Activated naive CD4-positive, alpha-beta T cell treated with anti-CD3 and anti-CD28 coated beads, Interleukin-2, amount 50 U/mL, for 24 hours (primary cell): ENCODE data around the gene DPP10.

ENCODE experiments used
- H3K27ac Mint-ChIP-seq: one replicate; pipeline ENCODE4 v1.8.0; 2021; ENCODE audit warnings: mild to moderate bottlenecking, mixed read lengths
- H3K27me3 Mint-ChIP-seq: one replicate; pipeline ENCODE4 v1.8.0; 2021; ENCODE audit warnings: mixed read lengths
- H3K36me3 Mint-ChIP-seq: one replicate; pipeline ENCODE4 v1.8.0; 2021; ENCODE audit warnings: mixed read lengths
- H3K4me1 Mint-ChIP-seq: one replicate; pipeline ENCODE4 v1.8.0; 2021; ENCODE audit warnings: mixed read lengths
- H3K4me3 Mint-ChIP-seq: one replicate; pipeline ENCODE4 v1.8.0; 2021; ENCODE audit warnings: mild to moderate bottlenecking, mixed read lengths
- H3K9me3 Mint-ChIP-seq: one replicate; pipeline ENCODE4 v1.8.0; 2021; ENCODE audit warnings: mixed read lengths

The DPP10 gene

DNA sequence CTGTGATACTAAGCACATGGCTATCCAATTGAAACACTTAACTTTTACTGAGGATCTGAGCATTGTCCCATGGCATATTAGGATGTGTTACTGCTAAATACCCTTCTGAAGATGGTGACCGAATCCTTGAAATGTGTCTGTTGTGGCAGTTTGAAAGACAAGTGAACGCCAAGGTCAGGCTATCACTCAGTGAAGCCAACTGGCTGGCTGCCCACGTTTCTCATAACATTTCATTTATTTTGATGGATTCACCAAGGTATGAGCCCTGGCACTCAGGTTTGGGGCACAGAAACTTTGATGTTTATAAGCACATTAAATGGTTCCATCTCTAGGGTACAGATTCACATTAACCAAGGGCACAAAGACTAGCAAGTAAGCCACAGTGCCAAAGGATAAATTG, 850.3 kb downstream of the DPP10 start:
- H3K27ac Mint-ChIP-seq, result no peak overlapping the region
- H3K27me3 Mint-ChIP-seq, result no peaks in the 10 kb centered on the region
- no peak overlapping the region for H3K4me3 Mint-ChIP-seq
- no peaks in the 10 kb centered on the region for H3K4me1 Mint-ChIP-seq
- H3K36me3 Mint-ChIP-seq, result no peaks in the 10 kb centered on the region
- H3K9me3 Mint-ChIP-seq, result no peaks in the 10 kb centered on the region

DNA sequence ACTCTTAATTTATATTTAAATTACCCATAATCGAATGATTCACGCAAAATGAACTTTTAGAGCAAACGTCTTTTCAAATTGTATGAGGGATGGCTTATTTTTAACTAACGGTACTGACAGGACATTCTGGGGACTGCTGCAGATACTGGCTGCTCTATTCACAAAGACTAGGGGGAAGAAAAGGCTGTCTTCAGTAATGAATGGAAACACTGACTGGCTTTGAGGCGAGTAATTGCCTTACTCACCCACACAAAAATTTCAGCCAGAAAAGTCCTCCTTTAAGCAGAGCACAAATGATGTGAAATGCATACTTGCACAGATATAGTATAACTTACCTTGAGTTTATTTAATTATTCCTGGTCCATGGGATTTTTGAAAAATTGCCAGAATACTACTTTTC, 852.6 kb downstream of the DPP10 start:
- no peak overlapping the region for H3K27ac Mint-ChIP-seq
- H3K4me1 Mint-ChIP-seq, result no peaks in the 10 kb centered on the region
- no peak overlapping the region for H3K4me3 Mint-ChIP-seq
- H3K27me3 Mint-ChIP-seq, result no peaks in the 10 kb centered on the region
- H3K36me3 Mint-ChIP-seq, result no peaks in the 10 kb centered on the region
- H3K9me3 Mint-ChIP-seq, result no peaks in the 10 kb centered on the region

DNA sequence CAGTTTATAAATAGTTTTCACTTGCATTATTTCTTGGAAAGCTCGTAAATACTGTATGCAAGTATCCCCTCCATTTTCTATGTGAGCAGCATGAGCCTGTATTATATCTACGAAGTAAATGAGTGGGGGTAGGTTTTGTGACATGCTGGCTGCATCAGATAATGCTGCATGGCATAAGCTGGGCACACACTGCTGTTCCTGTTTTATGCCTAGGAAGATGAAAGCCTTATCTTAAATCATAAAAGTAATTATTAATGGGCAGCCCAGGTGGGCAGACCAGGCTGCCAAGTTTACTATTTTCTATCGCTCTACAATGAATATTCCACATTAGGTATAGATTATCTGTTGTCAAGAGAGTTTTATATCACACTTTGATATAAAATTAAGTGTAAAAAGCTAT, 854.6 kb downstream of the DPP10 start:
- H3K4me3 Mint-ChIP-seq, result no peak overlapping the region
- H3K27ac Mint-ChIP-seq, result no peak overlapping the region
- H3K27me3 Mint-ChIP-seq, result no peaks in the 10 kb centered on the region
- H3K9me3 Mint-ChIP-seq, result no peaks in the 10 kb centered on the region
- no peaks in the 10 kb centered on the region for H3K4me1 Mint-ChIP-seq
- no peaks in the 10 kb centered on the region for H3K36me3 Mint-ChIP-seq

DNA sequence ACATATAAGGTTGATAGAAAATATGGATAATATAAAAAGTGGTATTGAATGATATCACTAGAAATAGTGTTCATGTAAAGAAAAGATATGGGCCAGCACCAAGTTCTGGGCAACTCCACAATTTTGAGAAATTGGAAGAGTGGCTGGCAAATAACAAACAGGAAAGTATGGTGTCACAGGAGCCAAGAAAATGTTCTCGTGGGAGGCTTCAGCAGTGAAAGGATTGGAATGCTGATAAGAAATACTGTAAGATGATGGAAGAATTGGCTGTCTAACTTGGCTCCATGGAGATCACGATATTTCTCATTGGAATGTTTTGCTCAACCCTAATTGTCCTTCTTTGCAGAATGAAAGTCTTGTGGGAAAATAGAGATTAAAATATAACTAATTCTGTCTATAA, 856.8 kb downstream of the DPP10 start:
- Mint-ChIP-seq H3K27me3 (no peaks in the 10 kb centered on the region), H3K27ac (no peak overlapping the region), H3K4me3 (no peak overlapping the region), H3K9me3 (no peaks in the 10 kb centered on the region), H3K36me3 (no peaks in the 10 kb centered on the region), H3K4me1 (no peaks in the 10 kb centered on the region)

DNA sequence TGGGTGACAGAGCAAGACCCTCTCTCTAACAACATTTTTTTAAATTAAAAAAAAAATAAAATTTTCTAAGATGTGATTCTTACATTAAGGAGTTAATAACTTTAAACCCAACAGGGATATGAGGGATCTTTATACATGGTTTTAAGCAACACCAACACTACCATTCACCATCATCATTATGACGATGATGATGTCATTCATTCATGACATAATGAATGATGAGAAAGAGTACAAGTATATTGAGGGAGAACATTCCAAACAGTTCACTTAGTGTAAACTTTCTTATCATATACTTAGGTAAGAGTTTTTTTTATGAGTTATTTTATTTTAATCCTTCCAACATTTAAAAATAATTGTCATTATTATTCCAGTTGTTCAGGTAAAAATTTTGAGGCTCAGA, 863.3 kb downstream of the DPP10 start:
- no peaks in the 10 kb centered on the region for H3K9me3 Mint-ChIP-seq
- no peak overlapping the region for H3K27ac Mint-ChIP-seq
- H3K4me1 Mint-ChIP-seq, result no peaks in the 10 kb centered on the region
- no peaks in the 10 kb centered on the region for H3K27me3 Mint-ChIP-seq
- H3K36me3 Mint-ChIP-seq, result no peaks in the 10 kb centered on the region
- no peak overlapping the region for H3K4me3 Mint-ChIP-seq

DNA sequence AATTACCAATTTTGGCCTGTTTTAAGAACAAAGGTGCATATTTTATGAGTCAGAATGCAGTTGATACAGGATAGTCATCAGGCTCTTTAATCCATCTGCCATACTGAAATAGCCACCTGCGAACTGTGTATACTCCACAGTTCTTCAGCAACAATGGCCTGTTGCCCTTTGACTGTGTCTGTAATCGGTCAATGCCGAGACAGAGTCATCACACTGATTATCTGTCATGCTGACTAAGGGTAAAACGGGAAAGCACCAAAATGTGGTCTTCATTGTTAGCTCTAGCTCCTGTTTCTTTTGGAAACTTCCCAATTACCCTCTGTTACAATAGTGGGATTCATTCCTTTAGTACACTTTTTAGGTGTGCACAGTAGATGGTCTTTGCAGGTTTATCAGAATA, 871.7 kb downstream of the DPP10 start:
- Mint-ChIP-seq H3K27ac (no peak overlapping the region), H3K4me3 (no peak overlapping the region), H3K27me3 (no peaks in the 10 kb centered on the region), H3K9me3 (peaks cover 5% of the 10 kb centered on the region), H3K4me1 (no peaks in the 10 kb centered on the region), H3K36me3 (no peaks in the 10 kb centered on the region)

DNA sequence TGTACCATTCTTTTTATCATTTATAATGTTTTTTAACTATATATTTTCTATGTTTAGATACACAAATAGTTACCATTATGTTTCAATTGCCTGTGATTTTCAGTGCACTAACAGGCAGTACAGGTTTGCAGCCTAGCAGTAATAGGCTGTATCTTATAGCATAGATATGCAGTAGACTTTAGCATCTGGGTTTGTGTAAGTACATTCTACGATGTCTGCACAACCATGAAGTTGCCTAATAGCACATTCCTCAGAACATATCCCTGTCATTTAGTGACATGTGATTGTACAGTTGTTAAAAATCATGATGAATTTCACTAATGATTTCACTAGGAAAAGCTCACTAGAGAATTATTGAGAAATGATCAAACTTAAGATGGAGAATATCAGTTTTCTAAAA, 884.6 kb downstream of the DPP10 start:
- H3K4me3 Mint-ChIP-seq, result no peak overlapping the region
- peaks cover 1% of the 10 kb centered on the region for H3K9me3 Mint-ChIP-seq
- H3K4me1 Mint-ChIP-seq, result no peaks in the 10 kb centered on the region
- H3K36me3 Mint-ChIP-seq, result no peaks in the 10 kb centered on the region
- no peaks in the 10 kb centered on the region for H3K27me3 Mint-ChIP-seq
- no peak overlapping the region for H3K27ac Mint-ChIP-seq

DNA sequence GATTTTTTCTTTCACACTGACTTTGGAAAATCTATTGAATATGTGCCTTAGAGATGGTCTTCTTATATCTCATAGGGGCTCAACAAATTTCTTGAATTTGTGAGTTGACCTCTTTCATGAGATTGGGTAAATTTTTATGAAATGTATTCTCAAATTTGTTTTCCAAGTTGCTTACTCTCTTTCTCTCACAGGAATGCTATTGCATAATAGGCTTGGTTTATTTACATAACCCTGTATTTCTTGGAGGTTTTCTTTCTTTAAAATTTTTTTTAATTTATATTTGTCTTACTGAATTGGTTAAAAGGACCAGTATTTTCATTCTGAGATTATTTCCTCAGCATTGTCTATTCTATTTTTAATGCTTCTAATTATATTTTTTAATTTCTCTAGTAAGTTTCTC, 917.1 kb downstream of the DPP10 start:
- Mint-ChIP-seq H3K9me3 (peaks cover 21% of the 10 kb centered on the region), H3K27me3 (no peaks in the 10 kb centered on the region), H3K36me3 (no peaks in the 10 kb centered on the region)

DNA sequence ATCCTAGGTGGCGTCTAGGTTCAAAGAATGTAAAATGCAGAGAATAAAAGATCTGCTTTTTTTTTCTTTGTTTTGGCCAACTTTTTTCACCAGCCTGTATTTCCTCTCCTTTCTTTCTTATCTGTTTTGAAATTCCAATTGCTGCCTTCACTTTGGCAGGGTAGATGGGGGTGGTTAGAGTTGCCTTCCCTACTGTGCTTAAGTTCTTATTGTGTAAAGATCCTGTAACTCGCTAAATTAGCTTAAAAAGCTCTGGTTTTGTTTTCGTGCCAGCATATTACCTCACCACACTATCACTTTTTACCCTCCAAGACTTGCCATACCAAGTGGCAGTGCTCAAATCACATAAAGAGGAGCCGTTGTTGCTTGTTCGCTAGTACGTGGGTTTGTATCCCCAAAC, 921.7 kb downstream of the DPP10 start:
- Mint-ChIP-seq H3K27me3 (no peaks in the 10 kb centered on the region), H3K4me3 (no peak overlapping the region), H3K9me3 (peaks cover 11% of the 10 kb centered on the region), H3K27ac (no peak overlapping the region), H3K4me1 (no peaks in the 10 kb centered on the region), H3K36me3 (no peaks in the 10 kb centered on the region)

More for the DNA sequence above, 917.1 kb downstream of the DPP10 start:
- Mint-ChIP-seq H3K4me1 (no peaks in the 10 kb centered on the region), H3K27ac (no peak overlapping the region), H3K4me3 (no peak overlapping the region)

DNA sequence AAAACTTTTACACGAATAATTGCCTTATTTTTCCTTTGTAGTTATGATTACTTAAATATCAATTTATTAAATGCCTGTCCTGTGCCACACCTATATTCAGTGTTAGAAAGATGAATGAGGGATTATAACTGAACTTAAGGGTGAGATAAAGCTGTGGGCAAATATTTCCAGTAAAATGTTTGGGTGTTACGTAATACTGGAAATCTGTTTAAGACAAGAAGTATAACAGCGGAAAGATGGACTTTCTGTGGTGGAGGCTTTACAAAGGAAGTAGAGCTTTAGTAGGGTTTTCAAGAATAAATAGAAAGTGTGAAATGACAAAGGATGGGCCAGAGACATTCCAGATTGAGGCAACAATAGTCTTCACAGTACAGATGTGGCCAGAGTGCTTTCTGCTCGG, 927.0 kb downstream of the DPP10 start:
- Mint-ChIP-seq H3K9me3 (peaks cover 18% of the 10 kb centered on the region), H3K4me3 (no peak overlapping the region), H3K4me1 (no peaks in the 10 kb centered on the region), H3K27me3 (no peaks in the 10 kb centered on the region), H3K36me3 (peaks cover 2% of the 10 kb centered on the region), H3K27ac (no peak overlapping the region)

DNA sequence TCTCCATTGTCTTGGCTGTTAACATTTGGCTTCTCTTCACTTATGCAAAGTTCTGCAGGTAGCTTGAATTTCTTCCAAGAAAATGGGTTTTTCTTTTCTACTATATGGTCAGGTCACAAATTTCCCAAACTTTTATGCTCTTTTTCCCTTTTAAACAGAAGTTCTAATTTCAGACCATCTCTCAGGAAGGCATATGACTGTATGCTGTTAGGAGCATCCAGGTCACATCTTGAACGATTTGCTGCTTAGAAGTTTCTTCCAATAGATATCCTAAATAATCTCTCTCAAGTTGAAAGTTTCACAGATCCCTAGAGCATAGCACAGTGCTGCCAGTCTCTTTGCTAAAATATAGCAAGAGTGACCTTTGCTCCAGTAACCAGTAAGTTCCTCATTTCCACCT, 932.5 kb downstream of the DPP10 start:
- Mint-ChIP-seq H3K27ac (no peak overlapping the region), H3K4me3 (no peak overlapping the region), H3K27me3 (no peaks in the 10 kb centered on the region), H3K36me3 (peaks cover 2% of the 10 kb centered on the region), H3K4me1 (no peaks in the 10 kb centered on the region), H3K9me3 (peaks cover 25% of the 10 kb centered on the region)

DNA sequence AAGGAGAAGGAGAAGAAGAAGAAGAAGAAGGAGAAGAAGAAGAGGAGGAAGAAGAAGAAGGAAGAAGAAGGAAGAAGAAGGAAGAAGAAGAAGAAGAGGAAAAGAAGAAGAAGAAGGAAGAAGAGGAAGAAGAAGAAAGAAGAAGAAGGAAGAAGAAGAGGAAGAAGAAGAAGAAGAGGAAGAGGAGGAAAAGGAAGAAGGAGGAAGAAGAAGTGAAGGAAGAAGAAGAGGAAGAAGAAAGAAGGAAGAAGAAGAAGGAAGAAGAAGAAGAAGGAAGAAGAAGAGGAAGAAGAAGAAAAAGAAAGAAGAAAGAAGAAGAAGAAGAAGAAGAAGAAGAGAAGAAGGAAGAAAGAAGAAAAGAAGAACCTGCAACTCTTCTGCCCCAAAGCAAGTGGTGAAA, 942.0 kb downstream of the DPP10 start:
- Mint-ChIP-seq H3K36me3 (no peaks in the 10 kb centered on the region), H3K27me3 (no peaks in the 10 kb centered on the region), H3K9me3 (peaks cover 8% of the 10 kb centered on the region), H3K4me1 (no peaks in the 10 kb centered on the region), H3K27ac (no peak overlapping the region), H3K4me3 (no peak overlapping the region)

DNA sequence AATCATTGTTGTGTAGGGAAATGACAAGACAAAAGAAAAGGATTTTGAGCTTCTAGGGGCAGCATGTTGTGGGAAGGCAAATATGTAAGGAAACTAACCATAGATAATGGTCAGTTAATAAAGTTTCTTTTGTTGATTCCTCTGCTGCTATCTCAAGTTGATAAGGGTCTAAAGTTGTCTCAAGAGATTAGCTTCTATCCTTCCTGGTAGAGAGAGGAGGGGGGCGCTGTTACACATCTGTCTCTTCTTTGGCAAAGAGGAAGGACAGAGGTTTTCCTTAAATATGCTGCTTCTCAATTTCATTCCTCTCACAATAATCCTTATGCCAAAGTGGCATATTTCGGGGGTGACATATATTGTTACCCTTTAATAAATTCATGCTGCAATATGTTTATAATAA, 944.0 kb downstream of the DPP10 start:
- Mint-ChIP-seq H3K27ac (no peak overlapping the region), H3K4me3 (no peak overlapping the region), H3K9me3 (peaks cover 12% of the 10 kb centered on the region), H3K36me3 (no peaks in the 10 kb centered on the region), H3K4me1 (no peaks in the 10 kb centered on the region), H3K27me3 (no peaks in the 10 kb centered on the region)

DNA sequence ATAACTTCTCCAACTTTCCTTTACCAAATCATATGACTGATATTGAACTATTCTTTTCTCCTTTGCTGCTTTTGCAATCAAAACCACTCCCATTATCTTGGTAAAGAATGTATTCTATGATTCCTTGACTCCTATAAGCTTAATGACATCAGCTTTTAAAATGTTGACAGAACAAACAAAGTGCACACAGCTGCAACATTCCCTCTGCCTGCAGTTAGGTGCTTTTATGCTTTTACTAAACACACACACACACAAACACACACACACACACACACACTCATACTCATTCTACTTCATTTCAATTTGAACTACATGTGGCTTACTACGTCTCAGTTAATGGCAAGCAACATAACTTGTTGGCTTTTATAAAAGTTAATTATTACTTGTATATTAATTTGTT, 946.6 kb downstream of the DPP10 start:
- no peak overlapping the region for H3K4me3 Mint-ChIP-seq
- H3K9me3 Mint-ChIP-seq, result peaks cover 7% of the 10 kb centered on the region
- H3K36me3 Mint-ChIP-seq, result no peaks in the 10 kb centered on the region
- H3K4me1 Mint-ChIP-seq, result no peaks in the 10 kb centered on the region
- no peak overlapping the region for H3K27ac Mint-ChIP-seq
- no peaks in the 10 kb centered on the region for H3K27me3 Mint-ChIP-seq

DNA sequence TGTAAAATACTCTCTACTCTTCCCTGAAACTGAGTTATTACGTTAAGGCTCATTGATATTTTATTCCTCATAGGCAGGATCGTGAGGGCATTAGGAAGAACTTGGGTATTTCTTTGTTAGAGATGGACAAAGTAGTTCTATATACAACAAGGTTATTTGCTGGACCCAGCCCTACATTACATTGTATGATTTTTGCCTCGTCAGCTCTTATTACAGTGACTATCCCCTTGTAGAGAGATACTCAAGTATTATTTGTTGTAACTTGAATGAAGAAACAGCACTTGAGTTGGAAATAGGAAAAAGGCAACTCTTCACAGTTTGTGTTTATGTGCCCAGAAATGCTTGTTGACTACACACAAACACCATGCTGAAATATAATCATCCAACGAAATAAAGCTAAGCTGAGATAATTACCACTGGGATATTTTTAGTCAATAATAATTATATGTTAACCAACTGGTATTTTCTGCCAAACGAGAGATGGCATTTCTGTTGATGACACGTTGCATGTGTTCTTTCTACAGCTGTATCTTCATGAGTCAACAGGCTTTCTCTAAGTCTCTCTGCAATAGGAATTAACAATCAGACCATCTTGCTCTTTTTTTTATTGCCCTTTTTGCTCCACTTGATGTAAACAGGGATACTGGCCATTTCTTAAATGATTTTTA, 947.6 kb downstream of the DPP10 start:
- H3K27me3 Mint-ChIP-seq, result no peaks in the 10 kb centered on the region
- H3K27ac Mint-ChIP-seq, result no peak overlapping the region
- H3K4me3 Mint-ChIP-seq, result no peak overlapping the region
- H3K4me1 Mint-ChIP-seq, result no peaks in the 10 kb centered on the region
- no peaks in the 10 kb centered on the region for H3K36me3 Mint-ChIP-seq
- peaks cover 4% of the 10 kb centered on the region for H3K9me3 Mint-ChIP-seq

DNA sequence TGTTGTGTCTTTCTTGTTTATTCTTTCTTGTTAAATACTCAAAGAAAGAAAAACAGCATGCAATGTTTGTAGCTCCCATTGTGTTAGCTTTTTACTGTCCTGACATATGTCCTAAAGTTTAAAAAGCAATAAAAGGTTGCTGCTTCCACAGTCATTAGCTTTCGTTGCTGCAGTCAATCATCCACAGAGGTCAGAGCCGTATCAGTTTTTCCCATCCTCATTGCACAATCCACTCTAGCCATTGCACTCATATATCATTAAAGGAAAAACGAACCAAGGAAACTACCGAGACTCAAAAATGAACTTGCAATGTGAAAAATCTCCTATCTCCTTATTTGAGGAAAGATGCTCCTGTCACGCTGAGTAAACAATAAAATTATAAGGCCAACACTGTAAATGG, 954.1 kb downstream of the DPP10 start:
- Mint-ChIP-seq H3K9me3 (peaks cover 21% of the 10 kb centered on the region), H3K27ac (no peak overlapping the region), H3K27me3 (no peaks in the 10 kb centered on the region), H3K36me3 (no peaks in the 10 kb centered on the region), H3K4me3 (no peak overlapping the region), H3K4me1 (no peaks in the 10 kb centered on the region)

DNA sequence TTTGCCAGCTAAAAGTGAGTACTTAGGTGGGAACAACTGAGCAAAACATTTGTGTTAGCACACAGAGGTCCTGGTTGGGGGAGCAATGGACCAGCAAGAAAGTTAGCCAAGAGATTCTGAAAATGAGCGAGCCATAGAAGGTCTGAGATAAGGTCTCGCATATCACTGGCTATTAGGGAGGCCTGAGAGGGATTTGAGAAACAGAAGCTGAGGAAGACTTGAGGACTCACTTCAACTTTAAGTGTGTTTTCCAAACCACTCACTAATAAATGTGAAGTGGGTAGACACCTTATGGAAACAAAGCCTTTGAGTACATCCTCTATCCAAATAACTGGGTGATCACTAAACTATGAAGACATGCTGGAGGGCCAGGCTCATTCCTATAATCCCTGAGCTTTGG, 958.5 kb downstream of the DPP10 start:
- Mint-ChIP-seq H3K9me3 (peaks cover 16% of the 10 kb centered on the region), H3K27me3 (no peaks in the 10 kb centered on the region), H3K36me3 (no peaks in the 10 kb centered on the region), H3K4me1 (no peaks in the 10 kb centered on the region), H3K27ac (no peak overlapping the region), H3K4me3 (no peak overlapping the region)
